Smooth muscle cell (in vitro differentiated cells): ENCODE results near the gene FARP1. TPM values are rescaled to one million over a fixed set of nuclear protein-coding genes. Genes with fewer than 3 reads are reported as not detected.

Experiments
- DNase-seq: peaks from one replicate; lab custom pipeline; 2025; ENCODE audit not compliant: unreplicated experiment; lab: John Stamatoyannopoulos, UW
- H2AFZ ChIP-seq: fragments of 200-600 bp; sonication (generic); 2 replicates; pipeline ENCODE4 v1.6.0; 2016; ENCODE audit warnings: antibody characterized with exemption, low read depth, mild to moderate bottlenecking
- H3F3A ChIP-seq: fragments of 200-600 bp; sonication (generic); 2 replicates; pipeline ENCODE4 v1.6.0; 2017; ENCODE audit warnings: antibody characterized with exemption, low read depth
- H3K27ac ChIP-seq: fragments of 200-600 bp; sonication (generic); 2 replicates; pipeline ENCODE4 v1.5.1; 2016; ENCODE audit warnings: low read depth, mild to moderate bottlenecking
- H3K27me3 ChIP-seq: fragments of 200-600 bp; sonication (generic); 2 replicates; pipeline ENCODE4 v1.6.1; 2016; ENCODE audit warnings: low read depth, mild to moderate bottlenecking
- H3K36me3 ChIP-seq: fragments of 200-600 bp; sonication (generic); 2 replicates; pipeline ENCODE4 v1.5.1; 2016; ENCODE audit warnings: low read depth
- H3K4me1 ChIP-seq: fragments of 200-600 bp; sonication (generic); 2 replicates; pipeline ENCODE4 v1.5.1; 2016; ENCODE audit warnings: low read depth
- H3K4me2 ChIP-seq: fragments of 200-600 bp; sonication (generic); 2 replicates; pipeline ENCODE4 v1.6.0; 2016; ENCODE audit warnings: mild to moderate bottlenecking
- H3K4me3 ChIP-seq: fragments of 200-600 bp; sonication (generic); 2 replicates; pipeline ENCODE4 v1.5.1; 2016; ENCODE audit warnings: mild to moderate bottlenecking
- H3K79me2 ChIP-seq: fragments of 200-600 bp; sonication (generic); 2 replicates; pipeline ENCODE4 v1.6.0; 2016; ENCODE audit warnings: low read depth, mild to moderate bottlenecking
- H3K9ac ChIP-seq: fragments of 200-600 bp; sonication (generic); 2 replicates; pipeline ENCODE4 v1.6.0; 2016; ENCODE audit warnings: low read depth
- H3K9me3 ChIP-seq: fragments of 200-600 bp; sonication (generic); replicated peaks from 2 replicates; pipeline ENCODE4 v1.5.1; 2016; ENCODE audit warnings: low read depth
- H4K20me1 ChIP-seq: fragments of 200-600 bp; sonication (generic); 2 replicates; pipeline ENCODE4 v1.6.0; 2016; ENCODE audit warnings: low read depth
- CTCF ChIP-seq: fragments of 200-600 bp; sonication (generic); IDR thresholded peaks from 2 replicates; pipeline ENCODE4 v1.5.1; 2017; ENCODE audit warnings: borderline replicate concordance, mild to moderate bottlenecking, antibody characterized with exemption; ENCODE audit not compliant: insufficient read depth, poor library complexity, severe bottlenecking
- WGBS: methylation state at CpG from one replicate; pipeline ENCODE4 v1.1.7; 2016; ENCODE audit warnings: low lambda C conversion rate; 5-methylcytosine and 5-hydroxymethylcytosine counted together
- polyA plus RNA-seq: library from polyadenylated mRNA; unstranded; fragments of >200 nt; fragmentation: Nextera tagmentation; extraction: Ambion mirVana; gene quantifications from 2 replicates; pipeline ENCODE4 v1.2.1, GENCODE V29; 2016
- total RNA-seq: library from RNA; depleted of rRNA; stranded (reverse); fragments of >200 nt; gene quantifications from 2 replicates; pipeline ENCODE4 v1.2.3, GENCODE V29; 2014

Gene FARP1
- total and polyA plus RNA-seq, 2 experiments from 2014 or later, result 59.4 to 104 TPM

DNA sequence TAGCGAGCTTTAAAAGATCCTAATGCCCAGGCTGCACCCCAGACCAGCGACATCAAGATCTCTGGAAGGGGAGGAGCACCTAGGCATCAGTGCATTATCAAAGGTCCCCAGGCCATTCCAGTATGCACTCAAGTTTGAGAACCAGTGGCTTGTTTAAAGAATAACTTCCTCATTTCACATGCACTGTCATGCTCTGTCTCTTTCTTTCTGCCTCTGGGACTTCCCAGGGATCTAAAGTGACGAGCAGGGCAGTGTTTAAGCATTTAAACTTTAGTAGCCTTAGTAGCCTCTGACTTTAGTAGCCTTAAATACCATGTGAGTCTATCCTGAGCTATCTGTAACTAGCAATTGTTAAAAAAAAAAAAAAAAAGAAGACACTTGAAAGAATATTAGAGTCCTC lies 8.9 kb upstream of the FARP1 start:
- Histone ChIP-seq H3K9me3 (no peaks in the 10 kb centered on the region), H3F3A (no peaks in the 10 kb centered on the region), H3K27me3 (no peaks in the 10 kb centered on the region), H3K36me3 (no peaks in the 10 kb centered on the region), H3K4me3 (no peak overlapping the region), H3K4me2 (no peak overlapping the region), H4K20me1 (no peaks in the 10 kb centered on the region), H2AFZ (no peak overlapping the region), H3K4me1 (no peaks in the 10 kb centered on the region), H3K27ac (no peak overlapping the region), H3K9ac (no peak overlapping the region), H3K79me2 (no peaks in the 10 kb centered on the region)
- no peak for TF ChIP-seq CTCF
- no peak for DNase-seq
- WGBS, result 66% methylated on average over 3 of the region's 3 CpGs

- no peak overlapping the region for H3K4me2 ChIP-seq
- DNase-seq, result no peak
- no peak overlapping the region for H3K4me3 ChIP-seq
- TF ChIP-seq CTCF, result no peak
- 80% methylated on average over 1 of the region's 1 CpG for WGBS
- no peaks in the 10 kb centered on the region for H3K36me3 ChIP-seq
- no peaks in the 10 kb centered on the region for H3K27me3 ChIP-seq
- H3F3A ChIP-seq, result no peaks in the 10 kb centered on the region
- H3K4me1 ChIP-seq, result no peaks in the 10 kb centered on the region
- no peak overlapping the region for H3K9ac ChIP-seq
- no peak overlapping the region for H3K27ac ChIP-seq
- H3K9me3 ChIP-seq, result no peaks in the 10 kb centered on the region
- no peaks in the 10 kb centered on the region for H4K20me1 ChIP-seq
- H2AFZ ChIP-seq, result no peak overlapping the region
- H3K79me2 ChIP-seq, result no peaks in the 10 kb centered on the region
Observed at GRCh38 chr13:98134901-98135300, 8.0 kb upstream of the FARP1 start.

DNA sequence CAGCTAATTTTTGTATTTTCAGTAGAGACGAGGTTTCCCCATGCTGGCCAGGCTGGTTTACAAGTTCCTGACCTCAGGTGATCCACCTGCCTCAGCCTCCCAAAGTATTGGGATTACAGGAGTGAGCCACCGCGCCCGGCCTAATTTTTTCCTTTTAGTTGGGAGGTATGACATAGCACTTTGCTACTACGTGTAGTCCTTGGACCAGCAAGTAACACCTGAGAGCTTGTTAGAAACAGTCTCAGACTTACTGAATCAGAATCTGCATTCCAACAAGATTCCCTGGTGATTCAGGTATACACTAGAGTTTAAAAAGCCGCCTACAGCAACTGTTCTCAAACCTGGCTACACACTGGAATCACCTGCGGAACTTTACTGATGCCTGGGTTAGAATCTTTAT lies 1.8 kb upstream of the FARP1 start:
- Histone ChIP-seq H3K9me3 (no peaks in the 10 kb centered on the region), H3K27me3 (no peaks in the 10 kb centered on the region), H3K79me2 (peaks cover 25% of the 10 kb centered on the region), H4K20me1 (peaks cover 19% of the 10 kb centered on the region), H2AFZ (no peak overlapping the region), H3K4me2 (no peak overlapping the region), H3K4me1 (peaks cover 11% of the 10 kb centered on the region), H3K4me3 (no peak overlapping the region), H3F3A (peaks cover 13% of the 10 kb centered on the region), H3K36me3 (no peaks in the 10 kb centered on the region), H3K27ac (no peak overlapping the region), H3K9ac (no peak overlapping the region)
- DNase-seq, result no peak
- 96% methylated on average over 7 of the region's 7 CpGs for WGBS
- no peak for TF ChIP-seq CTCF
